Activated CD8-positive, alpha-beta memory T cell treated with anti-CD3 and anti-CD28 coated beads, Interleukin-2, amount 50 U/mL, for 24 hours (primary cell): ENCODE data around the gene OR4A47.
"Not testable (repeated sequence)": the region's sequence is repeated elsewhere in the genome, so short reads cannot be mapped to it uniquely, and the experiment has no call there.

Experiments
- DNase-seq: peaks from one replicate; pipeline ENCODE4 v3.0.0-alpha.2; 2020; ENCODE audit errors: extremely low read depth

The OR4A47 gene

GRCh38 chr11:48488493-48488892 lies at the start of gene OR4A47:
OR4A47 (plus strand) TSS chr11:48488793; CDS start chr11:48488793, 0 bp downstream.
- not testable (repeated sequence) for DNase-seq

- DNase-seq, result not testable (repeated sequence)
These were observed 32.7 kb upstream of the OR4A47 start for GRCh38 chr11:48455909-48456308.

- DNase-seq, result not testable (repeated sequence)
These were observed 14.6 kb upstream of the OR4A47 start for GRCh38 chr11:48473966-48474365.

GRCh38 chr11:48474703-48475102 lies 13.9 kb upstream of the OR4A47 start:
- DNase-seq, result not testable (repeated sequence)

GRCh38 chr11:48506169-48506568 lies 17.6 kb downstream of the OR4A47 start:
- not testable (repeated sequence) for DNase-seq

- DNase-seq, result no peak
These were observed 50.4 kb downstream of the OR4A47 start for GRCh38 chr11:48538991-48539390.
